Measurements from ENCODE around the gene FBXL16. TPM values are rescaled to one million over a fixed set of nuclear protein-coding genes. Genes with fewer than 3 reads are reported as not detected.

FBXL16 gene
- total and polyA plus RNA-seq, 9 of the 15 experiments (the other 6 are each of a cell fraction or from before 2014, with no cell fraction given): 0.21 to 8.2 (median 1.7) TPM

DNA sequence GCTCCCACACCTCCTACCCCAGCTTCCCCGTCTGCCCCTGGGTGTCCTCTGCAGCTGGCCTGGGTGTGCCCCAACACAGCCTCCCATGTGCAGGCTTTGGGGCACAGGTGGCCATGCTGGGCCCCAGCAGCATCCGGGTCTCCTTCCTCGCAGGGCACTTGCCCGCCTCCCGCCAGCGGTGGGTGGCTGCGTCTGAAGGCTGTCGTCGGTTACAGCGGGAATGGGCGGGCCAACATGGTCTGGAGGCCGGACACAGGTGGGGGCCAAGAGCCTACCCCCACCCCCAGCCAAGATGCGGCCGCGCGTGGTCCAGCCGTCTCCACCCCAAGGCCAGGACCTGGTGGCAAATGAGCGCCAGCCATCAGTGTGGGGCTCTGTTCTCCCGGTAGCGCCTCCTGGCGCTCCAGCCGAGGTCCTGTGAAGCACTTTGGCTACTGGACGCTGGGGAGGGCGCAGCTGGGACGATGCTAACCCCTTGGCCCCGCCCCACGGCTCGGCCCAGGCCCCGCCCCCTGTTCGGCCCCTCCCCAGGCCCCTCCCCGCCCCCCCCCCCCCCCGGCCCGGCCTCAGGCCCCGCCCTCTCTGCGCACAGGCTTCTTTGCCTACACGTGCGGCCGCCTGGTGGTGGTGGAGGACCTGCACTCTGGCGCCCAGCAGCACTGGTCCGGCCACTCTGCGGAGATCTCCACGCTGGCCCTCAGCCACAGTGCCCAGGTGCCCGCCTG lies 45.0 kb downstream of the FBXL16 start (continued):
- TF ChIP-seq, protein P1, sequence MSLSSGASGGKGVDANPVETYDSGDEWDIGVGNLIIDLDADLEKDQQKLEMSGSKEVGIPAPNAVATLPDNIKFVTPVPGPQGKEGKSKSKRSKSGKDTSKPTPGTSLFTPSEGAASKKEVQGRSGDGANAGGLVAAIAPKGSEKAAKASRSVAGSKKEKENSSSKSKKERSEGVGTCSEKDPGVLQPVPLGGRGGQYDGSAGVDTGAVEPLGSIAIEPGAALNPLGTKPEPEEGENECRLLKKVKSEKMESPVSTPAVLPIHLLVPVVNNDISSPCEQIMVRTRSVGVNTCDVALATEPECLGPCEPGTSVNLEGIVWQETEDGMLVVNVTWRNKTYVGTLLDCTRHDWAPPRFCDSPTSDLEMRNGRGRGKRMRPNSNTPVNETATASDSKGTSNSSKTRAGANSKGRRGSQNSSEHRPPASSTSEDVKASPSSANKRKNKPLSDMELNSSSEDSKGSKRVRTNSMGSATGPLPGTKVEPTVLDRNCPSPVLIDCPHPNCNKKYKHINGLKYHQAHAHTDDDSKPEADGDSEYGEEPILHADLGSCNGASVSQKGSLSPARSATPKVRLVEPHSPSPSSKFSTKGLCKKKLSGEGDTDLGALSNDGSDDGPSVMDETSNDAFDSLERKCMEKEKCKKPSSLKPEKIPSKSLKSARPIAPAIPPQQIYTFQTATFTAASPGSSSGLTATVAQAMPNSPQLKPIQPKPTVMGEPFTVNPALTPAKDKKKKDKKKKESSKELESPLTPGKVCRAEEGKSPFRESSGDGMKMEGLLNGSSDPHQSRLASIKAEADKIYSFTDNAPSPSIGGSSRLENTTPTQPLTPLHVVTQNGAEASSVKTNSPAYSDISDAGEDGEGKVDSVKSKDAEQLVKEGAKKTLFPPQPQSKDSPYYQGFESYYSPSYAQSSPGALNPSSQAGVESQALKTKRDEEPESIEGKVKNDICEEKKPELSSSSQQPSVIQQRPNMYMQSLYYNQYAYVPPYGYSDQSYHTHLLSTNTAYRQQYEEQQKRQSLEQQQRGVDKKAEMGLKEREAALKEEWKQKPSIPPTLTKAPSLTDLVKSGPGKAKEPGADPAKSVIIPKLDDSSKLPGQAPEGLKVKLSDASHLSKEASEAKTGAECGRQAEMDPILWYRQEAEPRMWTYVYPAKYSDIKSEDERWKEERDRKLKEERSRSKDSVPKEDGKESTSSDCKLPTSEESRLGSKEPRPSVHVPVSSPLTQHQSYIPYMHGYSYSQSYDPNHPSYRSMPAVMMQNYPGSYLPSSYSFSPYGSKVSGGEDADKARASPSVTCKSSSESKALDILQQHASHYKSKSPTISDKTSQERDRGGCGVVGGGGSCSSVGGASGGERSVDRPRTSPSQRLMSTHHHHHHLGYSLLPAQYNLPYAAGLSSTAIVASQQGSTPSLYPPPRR (CRISPR knock-in tag; IDR thresholded peaks at IDR 0.05; ENCODE audit: borderline replicate concordance): no peak
- no peak for TF ChIP-seq GATA2 (CRISPR knock-in tag; IDR thresholded peaks at IDR 0.05)
- TF ChIP-seq RBBP5 (IDR thresholded peaks at IDR 0.05; ENCODE audit: borderline replicate concordance, insufficient read depth, low read length, poor library complexity, severe bottlenecking): no peak
- peak; percentile 48 to 93; a peak in 2 of 4 replicates for TF ChIP-seq MAZ (CRISPR knock-in tag; conservative IDR thresholded peaks at IDR 0.05 in 1 of 2, IDR thresholded peaks at IDR 0.05 in 1 of 2)
- TF ChIP-seq DIDO1 (tag; IDR thresholded peaks at IDR 0.05; ENCODE audit: low read depth): no peak
- no peak for TF ChIP-seq ARID2 (IDR thresholded peaks at IDR 0.05)
- TF ChIP-seq ARHGAP35 (IDR thresholded peaks at IDR 0.05; ENCODE audit: partially characterized antibody): no peak
- no peak for TF ChIP-seq CBFA2T2 (conservative IDR thresholded peaks at IDR 0.05)
- TF ChIP-seq, protein P2, sequence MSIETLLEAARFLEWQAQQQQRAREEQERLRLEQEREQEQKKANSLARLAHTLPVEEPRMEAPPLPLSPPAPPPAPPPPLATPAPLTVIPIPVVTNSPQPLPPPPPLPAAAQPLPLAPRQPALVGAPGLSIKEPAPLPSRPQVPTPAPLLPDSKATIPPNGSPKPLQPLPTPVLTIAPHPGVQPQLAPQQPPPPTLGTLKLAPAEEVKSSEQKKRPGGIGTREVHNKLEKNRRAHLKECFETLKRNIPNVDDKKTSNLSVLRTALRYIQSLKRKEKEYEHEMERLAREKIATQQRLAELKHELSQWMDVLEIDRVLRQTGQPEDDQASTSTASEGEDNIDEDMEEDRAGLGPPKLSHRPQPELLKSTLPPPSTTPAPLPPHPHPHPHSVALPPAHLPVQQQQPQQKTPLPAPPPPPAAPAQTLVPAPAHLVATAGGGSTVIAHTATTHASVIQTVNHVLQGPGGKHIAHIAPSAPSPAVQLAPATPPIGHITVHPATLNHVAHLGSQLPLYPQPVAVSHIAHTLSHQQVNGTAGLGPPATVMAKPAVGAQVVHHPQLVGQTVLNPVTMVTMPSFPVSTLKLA (conservative IDR thresholded peaks at IDR 0.05): peak; percentile 49 to 72; a peak in 2 of 4 replicates
- no peak for TF ChIP-seq ZNF24 (IDR thresholded peaks at IDR 0.05)
- no peak for TF ChIP-seq STAT5B (CRISPR knock-in tag; IDR thresholded peaks at IDR 0.05)
- TF ChIP-seq COPS2 (conservative IDR thresholded peaks at IDR 0.05): no peak
- no peak for TF ChIP-seq MED1 (CRISPR knock-in tag; IDR thresholded peaks at IDR 0.05; ENCODE audit: borderline replicate concordance)
- no peak for TF ChIP-seq FOXA1 (IDR thresholded peaks at IDR 0.05; ENCODE audit: borderline replicate concordance)
- 0 out of 2 replicates have a peak, but pooled peaks have one; percentile 34 for TF ChIP-seq ZKSCAN1 (IDR thresholded peaks at IDR 0.05; ENCODE audit: low read depth, low read length)
- peak; percentile 13 for TF ChIP-seq FIP1L1 (IDR thresholded peaks at IDR 0.05; ENCODE audit: low read depth, low read length, poor library complexity, severe bottlenecking)
- TF ChIP-seq ZNF444 (CRISPR knock-in tag; IDR thresholded peaks at IDR 0.05): no peak
- TF ChIP-seq FOXP1 (CRISPR knock-in tag; IDR thresholded peaks at IDR 0.05): 0 out of 2 replicates have a peak, but pooled peaks have one; percentile 66
- no peak for TF ChIP-seq C11orf30 (IDR thresholded peaks at IDR 0.05; ENCODE audit: low read depth)
- TF ChIP-seq, protein P3, sequence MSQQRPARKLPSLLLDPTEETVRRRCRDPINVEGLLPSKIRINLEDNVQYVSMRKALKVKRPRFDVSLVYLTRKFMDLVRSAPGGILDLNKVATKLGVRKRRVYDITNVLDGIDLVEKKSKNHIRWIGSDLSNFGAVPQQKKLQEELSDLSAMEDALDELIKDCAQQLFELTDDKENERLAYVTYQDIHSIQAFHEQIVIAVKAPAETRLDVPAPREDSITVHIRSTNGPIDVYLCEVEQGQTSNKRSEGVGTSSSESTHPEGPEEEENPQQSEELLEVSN (IDR thresholded peaks at IDR 0.05; ENCODE audit: borderline replicate concordance in 1 of 2, extremely low read depth in 1 of 2, insufficient read depth in 1 of 2, insufficient read length in 1 of 2, low read depth in 1 of 2, low read length in 1 of 2, poor library complexity in 1 of 2, severe bottlenecking in 1 of 2): peak; percentile 56 to 82
- TF ChIP-seq ELF4 (CRISPR knock-in tag; IDR thresholded peaks at IDR 0.05): no peak

Measured in K562 (cell line).